HepG2 (cell line): ENCODE results near the gene ICAM3. TPM values are rescaled to one million over a fixed set of nuclear protein-coding genes. Genes with fewer than 3 reads are reported as not detected.
A peak's percentile ranks its signal among the peaks of the same experiment; 100 is the strongest.
"Not testable (repeated sequence)": the region's sequence is repeated elsewhere in the genome, so short reads cannot be mapped to it uniquely, and the experiment has no call there.

Experiments
- ATAC-seq: fragments of 200-7000 bp; cut with Tn5 transposase; 3 replicates; pipeline ENCODE4 v1.9.1; 2020; ENCODE audit warnings: mild to moderate bottlenecking, moderate library complexity
- BruUV-seq: library from RNA; stranded (reverse); fragments of 400-500 nt; replicated peaks from 2 replicates; lab custom pipeline; 2021; lab: Mats Ljungman, UMichigan
- CTCF ChIA-PET: fragments of 300-600 bp; formaldehyde crosslinking; extraction: SDS; loops from one replicate; lab custom pipeline; 2021; ENCODE audit warnings: low total read pairs, inconsistent platforms, low intra/inter-chr PET ratio; lab: Yijun Ruan, JAX
- POLR2A ChIA-PET: fragments of 350-600 bp; sonication (Branson Sonifier 250); formaldehyde crosslinking; loops from one replicate; lab custom pipeline; 2020; ENCODE audit warnings: antibody characterized with exemption, inconsistent platforms; lab: Yijun Ruan, JAX
- DNase-seq: peaks from one replicate; pipeline ENCODE4 v3.0.0-alpha.2; 2015; ENCODE audit warnings: low spot score
- FAIRE-seq: peaks from 3 replicates; lab custom pipeline; 2011; peaks lifted over from hg19 to GRCh38; lab: Jason Lieb, UNC
- H2AFZ ChIP-seq: one replicate; pipeline ENCODE4 v1.6.1; 2011; ENCODE audit warnings: low read length, inconsistent platforms
- H3K27ac ChIP-seq: fragments of 300-600 bp; 3 replicates; pipeline ENCODE4 v1.8.0; 2011; ENCODE audit warnings: mixed run types, mild to moderate bottlenecking, mixed read lengths, low read length, inconsistent platforms; ENCODE audit not compliant: insufficient read depth; ENCODE audit errors: extremely low read length
- H3K27me3 ChIP-seq, 2 experiments: fragments of 200-600 bp in 1 of 2; 2 replicates in 1 of 2; 3 replicates in 1 of 2; pipeline versions ENCODE4 v1.6.0 to v1.8.0; 2011; ENCODE audit warnings: low read length in 2 of 2, mild to moderate bottlenecking in 2 of 2, moderate library complexity in 2 of 2, inconsistent platforms in 1 of 2; ENCODE audit not compliant: insufficient read depth in 2 of 2, control insufficient read depth in 1 of 2
- H3K36me3 ChIP-seq, 2 experiments: fragments of 200-600 bp in 1 of 2; replicated peaks in 1 of 2; 2 replicates in 1 of 2; 3 replicates in 1 of 2; pipeline versions ENCODE4 v1.5.1 to v1.8.0; 2011; ENCODE audit warnings: low read length in 2 of 2, inconsistent platforms in 1 of 2; ENCODE audit not compliant: insufficient read depth in 2 of 2, control insufficient read depth in 1 of 2
- H3K4me1 ChIP-seq: 2 replicates; pipeline ENCODE4 v1.5.1; 2012; ENCODE audit warnings: low read length, inconsistent platforms; ENCODE audit not compliant: insufficient read depth
- H3K4me2 ChIP-seq: 2 replicates; pipeline ENCODE4 v1.6.0; 2011; ENCODE audit warnings: low read depth, low read length, inconsistent platforms
- H3K4me3 ChIP-seq, 3 experiments: fragments of 200-600 bp in 1 of 3; sonication (generic), shearing (Covaris generic) in 1 of 3; replicated peaks in 1 of 3; 2 replicates each; pipeline ENCODE4 v1.5.1; 2011 to 2016; ENCODE audit warnings: low read length in 3 of 3, inconsistent platforms in 2 of 3, low read depth in 2 of 3, mild to moderate bottlenecking in 2 of 3, control low read depth in 1 of 3, mixed read lengths in 1 of 3; ENCODE audit not compliant: insufficient read depth in 1 of 3
- H3K79me2 ChIP-seq: one replicate; pipeline ENCODE4 v1.6.1; 2011; ENCODE audit warnings: low read length, inconsistent platforms; ENCODE audit not compliant: insufficient read depth
- H3K9ac ChIP-seq: 2 replicates; pipeline ENCODE4 v1.6.0; 2011; ENCODE audit warnings: mild to moderate bottlenecking, low read depth, low read length, inconsistent platforms; ENCODE audit not compliant: insufficient read depth
- H3K9me3 ChIP-seq: 2 replicates; pipeline ENCODE4 v1.5.1; 2012; ENCODE audit warnings: mild to moderate bottlenecking, low read length
- H4K20me1 ChIP-seq: 2 replicates; pipeline ENCODE4 v1.6.0; 2011; ENCODE audit warnings: inconsistent platforms, mild to moderate bottlenecking, low read length, moderate library complexity; ENCODE audit not compliant: insufficient read depth
- CBFB ChIP-seq: sonication (generic); formaldehyde crosslinking; IDR thresholded peaks from 2 replicates; pipeline ENCODE4 v1.4.0; 2020; ENCODE audit warnings: missing genetic modification reagents
- HCFC1 ChIP-seq: fragments of 150-350 bp; IDR thresholded peaks from 2 replicates; pipeline ENCODE4 v1.6.1; 2014; ENCODE audit warnings: low read depth, low read length
- NR2C2 ChIP-seq: sonication (generic); formaldehyde crosslinking; IDR thresholded peaks from 2 replicates; pipeline ENCODE4 v1.4.0; 2020; ENCODE audit warnings: missing genetic modification reagents, mild to moderate bottlenecking, moderate library complexity, borderline replicate concordance
- THAP11 ChIP-seq: IDR thresholded peaks from 2 replicates; pipeline ENCODE4 v1.6.1; 2016; ENCODE audit warnings: missing biosample characterization, missing genetic modification reagents
- ZNF143 ChIP-seq: sonication (generic); formaldehyde crosslinking; IDR thresholded peaks from 2 replicates; pipeline ENCODE4 v1.4.0; 2020; ENCODE audit warnings: missing genetic modification reagents
- ZNF160 ChIP-seq: sonication (generic); formaldehyde crosslinking; IDR thresholded peaks from 2 replicates; pipeline ENCODE4 v1.8.0; 2022; ENCODE audit warnings: mild to moderate bottlenecking, inconsistent platforms, missing genetic modification reagents
- ZNF264 ChIP-seq: sonication (generic); formaldehyde crosslinking; IDR thresholded peaks from 2 replicates; pipeline ENCODE4 v1.4.0; 2020; ENCODE audit warnings: missing genetic modification reagents
- ZNF816 ChIP-seq: sonication (generic); formaldehyde crosslinking; IDR thresholded peaks from 2 replicates; pipeline ENCODE4 v1.8.0; 2022; ENCODE audit warnings: missing genetic modification reagents, mild to moderate bottlenecking, borderline replicate concordance
- whole genome bisulfite sequencing: methylation state at CpG from one replicate; pipeline ENCODE4 v1.1.6; 2017; ENCODE audit warnings: low lambda C conversion rate; 5-methylcytosine and 5-hydroxymethylcytosine counted together
- in situ Hi-C: cut with HindIII; loops from 2 replicates; pipeline ENCODE4 v1.10.0; 2017; ENCODE audit warnings: low pct_unique_long_range_greater_than_20kb; ENCODE audit not compliant: extremely low pct_ligation_motif_present
- intact Hi-C: fragments of 100-400 bp; cut with micrococcal nuclease; formaldehyde crosslinking; loops from one replicate; pipeline ENCODE4 v1.10.0; 2022; ENCODE audit not compliant: unreplicated experiment
- polyA plus RNA-seq, 8 experiments: library from polyadenylated mRNA; depleted of rRNA in 3 of 8; stranded (reverse) in 7 of 8; unstranded in 1 of 8; fragments of >200 nt; fragmentation: Illumina TruSeq in 4 of 8; extraction: Trizol in 4 of 8; gene quantifications; 2 replicates each; pipeline versions ENCODE4 v1.2.1 to v1.2.3, GENCODE V29; 2011 to 2016; ENCODE audit warnings: low read depth in 4 of 8, missing spikeins in 1 of 8, mixed read lengths in 1 of 8; ENCODE audit not compliant: insufficient read depth in 1 of 8
- total RNA-seq, 5 experiments: library from RNA; depleted of rRNA; stranded (reverse); fragments of >200 nt; fragmentation: Illumina TruSeq; extraction: Trizol; gene quantifications; 2 replicates each; pipeline ENCODE4 v1.2.3, GENCODE V29; 2016; ENCODE audit warnings: low read depth in 1 of 5
- TF ChIP-seq, protein P1 (sequence below): sonication (generic); formaldehyde crosslinking; IDR thresholded peaks from 2 replicates; pipeline ENCODE4 v1.8.0; 2022; ENCODE audit warnings: mild to moderate bottlenecking, missing genetic modification reagents
- TF ChIP-seq, protein P2 (sequence below): IDR thresholded peaks from 2 replicates; pipeline ENCODE4 v1.6.1; 2018; ENCODE audit warnings: missing genetic modification reagents, mild to moderate bottlenecking, missing compliant biosample characterization
- TF ChIP-seq, protein P3 (sequence below): fragments of 450-650 bp; IDR thresholded peaks from 2 replicates; pipeline ENCODE4 v1.6.1; 2017

The ICAM3 gene
- total and polyA plus RNA-seq, 2 of the 13 experiments (the other 11 are each of a cell fraction or from before 2014, with no cell fraction given), result 14.1 to 21.0 TPM

DNA sequence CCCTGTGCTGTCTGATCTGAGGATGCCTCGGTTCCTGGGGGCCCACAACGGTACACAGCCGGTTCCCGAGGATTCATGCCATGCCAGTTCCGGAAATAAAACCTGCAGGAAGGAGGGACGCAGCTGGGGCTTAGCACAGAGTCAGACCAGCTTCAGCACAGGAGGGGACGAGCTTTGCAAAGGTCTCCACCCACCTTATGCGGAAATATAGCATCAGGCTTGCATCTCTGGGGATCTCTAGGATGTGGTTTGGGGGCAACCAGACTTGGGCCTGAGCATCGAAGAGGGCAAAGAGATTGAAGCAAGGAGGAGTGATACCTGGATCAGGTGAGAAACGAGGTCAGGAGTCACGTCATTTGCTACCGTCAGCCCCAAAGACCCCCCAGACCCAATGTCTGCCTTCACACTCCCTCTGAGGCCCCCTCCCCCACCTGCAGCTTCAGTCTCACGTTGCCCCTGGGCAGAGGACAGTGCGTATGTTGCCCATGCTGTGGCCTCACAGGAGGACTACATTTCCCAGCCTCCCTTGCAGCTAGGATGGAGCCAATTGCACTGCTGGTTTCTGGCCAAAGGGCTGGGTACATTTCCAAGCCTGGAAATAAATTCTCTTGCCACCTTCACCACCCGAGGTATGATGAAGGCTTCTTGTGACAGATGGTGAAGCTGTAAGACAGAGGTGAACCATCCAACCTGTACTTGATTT is 28.8 kb upstream of the ICAM3 start:
- BruUV-seq, result no TSS peak
- Histone ChIP-seq H3K4me1 (no peaks in the 10 kb centered on the region), H3K4me2 (no peak overlapping the region), H4K20me1 (no peaks in the 10 kb centered on the region), H2AFZ (no peak overlapping the region), H3K9me3 (no peaks in the 10 kb centered on the region), H3K36me3 (peaks cover 20 to 39% of the 10 kb centered on the region in 2 experiments), H3K79me2 (no peaks in the 10 kb centered on the region), H3K27ac (no peak overlapping the region)
- intact Hi-C loops, result no loop called here
- DNase-seq, result no peak
- FAIRE-seq, result no peak
- peak; percentile 32; the same call in 1 of the 3 replicates for ATAC-seq
- POLR2A ChIA-PET, result no interaction called here
- TF ChIP-seq, protein P1, sequence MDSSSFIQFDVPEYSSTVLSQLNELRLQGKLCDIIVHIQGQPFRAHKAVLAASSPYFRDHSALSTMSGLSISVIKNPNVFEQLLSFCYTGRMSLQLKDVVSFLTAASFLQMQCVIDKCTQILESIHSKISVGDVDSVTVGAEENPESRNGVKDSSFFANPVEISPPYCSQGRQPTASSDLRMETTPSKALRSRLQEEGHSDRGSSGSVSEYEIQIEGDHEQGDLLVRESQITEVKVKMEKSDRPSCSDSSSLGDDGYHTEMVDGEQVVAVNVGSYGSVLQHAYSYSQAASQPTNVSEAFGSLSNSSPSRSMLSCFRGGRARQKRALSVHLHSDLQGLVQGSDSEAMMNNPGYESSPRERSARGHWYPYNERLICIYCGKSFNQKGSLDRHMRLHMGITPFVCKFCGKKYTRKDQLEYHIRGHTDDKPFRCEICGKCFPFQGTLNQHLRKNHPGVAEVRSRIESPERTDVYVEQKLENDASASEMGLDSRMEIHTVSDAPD (CRISPR knock-in tag), result no peak
- TF ChIP-seq, protein P2, sequence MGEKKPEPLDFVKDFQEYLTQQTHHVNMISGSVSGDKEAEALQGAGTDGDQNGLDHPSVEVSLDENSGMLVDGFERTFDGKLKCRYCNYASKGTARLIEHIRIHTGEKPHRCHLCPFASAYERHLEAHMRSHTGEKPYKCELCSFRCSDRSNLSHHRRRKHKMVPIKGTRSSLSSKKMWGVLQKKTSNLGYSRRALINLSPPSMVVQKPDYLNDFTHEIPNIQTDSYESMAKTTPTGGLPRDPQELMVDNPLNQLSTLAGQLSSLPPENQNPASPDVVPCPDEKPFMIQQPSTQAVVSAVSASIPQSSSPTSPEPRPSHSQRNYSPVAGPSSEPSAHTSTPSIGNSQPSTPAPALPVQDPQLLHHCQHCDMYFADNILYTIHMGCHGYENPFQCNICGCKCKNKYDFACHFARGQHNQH, result no peak
- TF ChIP-seq, protein P3, sequence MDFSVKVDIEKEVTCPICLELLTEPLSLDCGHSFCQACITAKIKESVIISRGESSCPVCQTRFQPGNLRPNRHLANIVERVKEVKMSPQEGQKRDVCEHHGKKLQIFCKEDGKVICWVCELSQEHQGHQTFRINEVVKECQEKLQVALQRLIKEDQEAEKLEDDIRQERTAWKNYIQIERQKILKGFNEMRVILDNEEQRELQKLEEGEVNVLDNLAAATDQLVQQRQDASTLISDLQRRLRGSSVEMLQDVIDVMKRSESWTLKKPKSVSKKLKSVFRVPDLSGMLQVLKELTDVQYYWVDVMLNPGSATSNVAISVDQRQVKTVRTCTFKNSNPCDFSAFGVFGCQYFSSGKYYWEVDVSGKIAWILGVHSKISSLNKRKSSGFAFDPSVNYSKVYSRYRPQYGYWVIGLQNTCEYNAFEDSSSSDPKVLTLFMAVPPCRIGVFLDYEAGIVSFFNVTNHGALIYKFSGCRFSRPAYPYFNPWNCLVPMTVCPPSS, result no peak
- TF ChIP-seq CBFB (CRISPR knock-in tag) (no peak), ZNF160 (CRISPR knock-in tag) (no peak), ZNF816 (CRISPR knock-in tag) (no peak), NR2C2 (CRISPR knock-in tag) (no peak), THAP11 (CRISPR knock-in tag) (peak; percentile 90), HCFC1 (peak; percentile 38; the same call in 1 of the 2 replicates), ZNF143 (CRISPR knock-in tag) (peak; percentile 79), ZNF264 (CRISPR knock-in tag) (no peak)
- TF ChIP-seq, all 625 proteins: peak for 3
- no peak overlapping the region for H3K4me3 ChIP-seq
- H3K9ac ChIP-seq, result no peak overlapping the region
- no peaks in the 10 kb centered on the region for H3K27me3 ChIP-seq
- in situ Hi-C loops, result no loop called here
- 96% methylated on average over 10 of the region's 15 CpGs for WGBS
- CTCF ChIA-PET, result no interaction called here

DNA sequence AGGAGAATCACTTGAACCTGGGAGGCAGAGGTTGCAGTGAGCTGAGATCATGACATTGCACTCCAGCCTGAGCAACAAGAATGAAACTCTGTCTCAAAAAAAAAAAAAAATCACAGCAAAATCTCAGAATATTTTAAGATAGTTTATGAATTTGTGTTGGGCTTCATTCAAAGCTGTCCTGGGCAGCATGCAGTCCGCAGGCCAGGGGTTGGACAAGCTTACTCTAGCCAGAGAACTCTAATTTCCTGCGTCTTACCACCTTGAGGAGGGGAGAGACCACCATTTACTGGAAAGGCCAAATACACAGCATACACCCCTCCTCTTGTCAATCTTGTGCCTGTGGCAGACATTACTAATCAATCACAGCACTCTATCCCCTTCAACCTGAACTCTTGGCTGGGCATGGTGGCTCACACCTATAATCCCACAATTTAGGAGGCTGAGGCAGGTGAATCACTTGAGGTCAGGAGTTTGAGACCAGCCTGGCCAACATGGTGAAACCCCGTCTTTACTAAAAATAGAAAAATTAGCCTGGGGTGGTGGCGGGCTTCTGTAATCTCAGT is 27.6 kb upstream of the ICAM3 start:
- H3K4me3 ChIP-seq, H3K9ac ChIP-seq, H4K20me1 ChIP-seq, intact Hi-C loops, ATAC-seq, H3K4me2 ChIP-seq, POLR2A ChIA-PET, H3K27me3 ChIP-seq, CTCF ChIA-PET, FAIRE-seq, H3K27ac ChIP-seq, DNase-seq, in situ Hi-C loops, H2AFZ ChIP-seq, H3K4me1 ChIP-seq, H3K79me2 ChIP-seq, H3K9me3 ChIP-seq, BruUV-seq: not testable (repeated sequence)
- H3K36me3 ChIP-seq, result peaks cover 24 to 39% of the 10 kb centered on the region in 2 experiments
- WGBS, result 94% methylated on average over 4 of the region's 4 CpGs
